HepG2 (cell line): ENCODE data around the gene GTF2B. TPM values are rescaled to one million over a fixed set of nuclear protein-coding genes. Genes with fewer than 3 reads are reported as not detected.
A peak's percentile ranks its signal among the peaks of the same experiment; 100 is the strongest.

ENCODE experiments used
- ARHGAP35 ChIP-seq: sonication (generic); formaldehyde crosslinking; IDR thresholded peaks from 2 replicates; pipeline ENCODE4 v1.9.0; 2022; ENCODE audit warnings: mild to moderate bottlenecking, inconsistent platforms, moderate library complexity, missing genetic modification reagents, borderline replicate concordance
- EEA1 ChIP-seq: sonication (generic); formaldehyde crosslinking; IDR thresholded peaks from 2 replicates; pipeline ENCODE4 v1.5.1; 2020; ENCODE audit warnings: mild to moderate bottlenecking, missing genetic modification reagents, borderline replicate concordance
- HDAC2 ChIP-seq: sonication (generic); formaldehyde crosslinking; IDR thresholded peaks from 2 replicates; pipeline ENCODE4 v1.4.0; 2020; ENCODE audit warnings: missing genetic modification reagents
- ISL2 ChIP-seq: sonication (generic); formaldehyde crosslinking; IDR thresholded peaks from 2 replicates; pipeline ENCODE4 v1.5.0; 2020; ENCODE audit warnings: missing genetic modification reagents
- MTF1 ChIP-seq: sonication (generic); formaldehyde crosslinking; IDR thresholded peaks from 2 replicates; pipeline ENCODE4 v1.5.0; 2020; ENCODE audit warnings: missing genetic modification reagents
- NCOA1 ChIP-seq: sonication (generic); formaldehyde crosslinking; IDR thresholded peaks from 2 replicates; pipeline ENCODE4 v1.9.0; 2021; ENCODE audit warnings: missing genetic modification reagents
- PTBP1 ChIP-seq: fragments of 200-400 bp; formaldehyde crosslinking; IDR thresholded peaks from 2 replicates; pipeline ENCODE4 v1.6.1; 2018; ENCODE audit warnings: low read length, low read depth; ENCODE audit not compliant: poor library complexity, severe bottlenecking
- SMYD3 ChIP-seq: sonication (generic); formaldehyde crosslinking; IDR thresholded peaks from 2 replicates; pipeline ENCODE4 v1.8.1; 2023; ENCODE audit warnings: mild to moderate bottlenecking, missing genetic modification reagents
- ZBTB42 ChIP-seq: sonication (generic); formaldehyde crosslinking; IDR thresholded peaks from 2 replicates; pipeline ENCODE4 v1.5.0; 2020; ENCODE audit warnings: mild to moderate bottlenecking, missing genetic modification reagents
- ZNF17 ChIP-seq: sonication (generic); formaldehyde crosslinking; IDR thresholded peaks from 2 replicates; pipeline ENCODE4 v1.5.0; 2020; ENCODE audit warnings: mild to moderate bottlenecking, missing genetic modification reagents
- ZNF335 ChIP-seq: sonication (generic); formaldehyde crosslinking; IDR thresholded peaks from 2 replicates; pipeline ENCODE4 v1.4.0; 2020; ENCODE audit warnings: missing genetic modification reagents
- ZNF382 ChIP-seq: sonication (generic); formaldehyde crosslinking; IDR thresholded peaks from 2 replicates; pipeline ENCODE4 v1.5.0; 2020; ENCODE audit warnings: missing genetic modification reagents, mild to moderate bottlenecking, borderline replicate concordance
- ZNF501 ChIP-seq: sonication (generic); formaldehyde crosslinking; IDR thresholded peaks from 2 replicates; pipeline ENCODE4 v1.5.1; 2020; ENCODE audit warnings: mild to moderate bottlenecking, moderate library complexity, missing genetic modification reagents
- ZNF768 ChIP-seq: sonication (generic); formaldehyde crosslinking; IDR thresholded peaks from 2 replicates; pipeline ENCODE4 v1.4.0; 2020; ENCODE audit warnings: missing genetic modification reagents
- ZNF781 ChIP-seq: sonication (generic); formaldehyde crosslinking; IDR thresholded peaks from 2 replicates; pipeline ENCODE4 v1.5.1; 2020; ENCODE audit warnings: borderline replicate concordance, mild to moderate bottlenecking, missing genetic modification reagents; ENCODE audit errors: not compliant biosample characterization
- polyA plus RNA-seq, 8 experiments: library from polyadenylated mRNA; depleted of rRNA in 3 of 8; stranded (reverse) in 7 of 8; unstranded in 1 of 8; fragments of >200 nt; fragmentation: Illumina TruSeq in 4 of 8; extraction: Trizol in 4 of 8; gene quantifications; 2 replicates each; pipeline versions ENCODE4 v1.2.1 to v1.2.3, GENCODE V29; 2011 to 2016; ENCODE audit warnings: low read depth in 4 of 8, missing spikeins in 1 of 8, mixed read lengths in 1 of 8; ENCODE audit not compliant: insufficient read depth in 1 of 8
- total RNA-seq, 5 experiments: library from RNA; depleted of rRNA; stranded (reverse); fragments of >200 nt; fragmentation: Illumina TruSeq; extraction: Trizol; gene quantifications; 2 replicates each; pipeline ENCODE4 v1.2.3, GENCODE V29; 2016; ENCODE audit warnings: low read depth in 1 of 5
- TF ChIP-seq, protein P1 (sequence below): sonication (generic); formaldehyde crosslinking; IDR thresholded peaks from 2 replicates; pipeline ENCODE4 v1.4.0; 2020; ENCODE audit warnings: missing genetic modification reagents
- TF ChIP-seq, protein P2 (sequence below): sonication (generic); formaldehyde crosslinking; IDR thresholded peaks from 2 replicates; pipeline ENCODE4 v1.5.0; 2020; ENCODE audit warnings: missing genetic modification reagents
- TF ChIP-seq, protein P3 (sequence below): IDR thresholded peaks from 2 replicates; pipeline ENCODE4 v1.6.1; 2016; ENCODE audit warnings: mild to moderate bottlenecking
- TF ChIP-seq, protein P4 (sequence below): sonication (generic); formaldehyde crosslinking; IDR thresholded peaks from 2 replicates; pipeline ENCODE4 v1.4.0; 2020; ENCODE audit warnings: missing genetic modification reagents
- TF ChIP-seq, protein P5 (sequence below): IDR thresholded peaks from 2 replicates; pipeline ENCODE4 v1.6.1; 2016
- TF ChIP-seq, protein P6 (sequence below): sonication (generic); formaldehyde crosslinking; IDR thresholded peaks from 2 replicates; pipeline ENCODE4 v1.4.0; 2020; ENCODE audit warnings: missing genetic modification reagents
- TF ChIP-seq, protein P7 (sequence below): sonication (generic); formaldehyde crosslinking; IDR thresholded peaks from 2 replicates; pipeline ENCODE4 v1.4.0; 2020; ENCODE audit warnings: missing genetic modification reagents

GTF2B gene
- total and polyA plus RNA-seq, 2 of the 13 experiments (the other 11 are each of a cell fraction or from before 2014, with no cell fraction given) = 31.5 to 43.4 TPM

DNA sequence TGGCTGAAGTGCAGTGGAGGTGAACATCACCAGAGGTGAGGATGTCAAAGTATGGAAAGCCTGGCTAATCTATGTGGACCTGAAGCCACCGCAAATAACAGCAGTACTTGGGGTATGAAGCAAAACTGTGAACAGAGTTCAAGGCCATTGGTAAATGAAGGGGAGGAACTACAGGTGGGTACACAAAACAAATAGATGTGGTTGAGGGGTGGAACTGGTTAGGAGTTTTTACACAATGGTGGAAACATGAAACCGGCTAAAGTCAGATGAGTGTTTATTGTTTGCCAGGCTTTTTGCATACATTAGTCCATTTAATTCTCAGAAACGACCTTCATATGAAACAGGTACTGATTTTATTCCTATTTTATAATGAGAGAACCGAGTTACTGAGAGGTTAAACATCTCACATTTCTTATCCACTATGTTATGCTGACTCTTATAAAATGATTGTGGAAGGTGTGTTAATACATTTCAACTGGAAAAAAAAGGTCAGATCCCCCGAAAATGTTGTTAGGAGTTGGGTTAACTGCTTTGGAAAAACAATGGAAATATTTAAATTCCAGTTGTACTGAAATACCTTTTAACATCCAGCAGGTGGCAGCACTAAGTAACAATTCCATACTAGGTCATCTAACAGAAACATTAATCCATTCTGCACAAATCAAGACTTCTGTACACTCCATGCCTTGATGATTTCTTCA, 44.3 kb upstream of the GTF2B start (continued):
- TF ChIP-seq, protein P1, sequence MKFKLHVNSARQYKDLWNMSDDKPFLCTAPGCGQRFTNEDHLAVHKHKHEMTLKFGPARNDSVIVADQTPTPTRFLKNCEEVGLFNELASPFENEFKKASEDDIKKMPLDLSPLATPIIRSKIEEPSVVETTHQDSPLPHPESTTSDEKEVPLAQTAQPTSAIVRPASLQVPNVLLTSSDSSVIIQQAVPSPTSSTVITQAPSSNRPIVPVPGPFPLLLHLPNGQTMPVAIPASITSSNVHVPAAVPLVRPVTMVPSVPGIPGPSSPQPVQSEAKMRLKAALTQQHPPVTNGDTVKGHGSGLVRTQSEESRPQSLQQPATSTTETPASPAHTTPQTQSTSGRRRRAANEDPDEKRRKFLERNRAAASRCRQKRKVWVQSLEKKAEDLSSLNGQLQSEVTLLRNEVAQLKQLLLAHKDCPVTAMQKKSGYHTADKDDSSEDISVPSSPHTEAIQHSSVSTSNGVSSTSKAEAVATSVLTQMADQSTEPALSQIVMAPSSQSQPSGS (CRISPR knock-in tag) = 0 out of 2 replicates have a peak, but pooled peaks have one; percentile 47
- TF ChIP-seq ARHGAP35 (CRISPR knock-in tag) = no peak
- no peak for TF ChIP-seq ZNF768 (CRISPR knock-in tag)
- peak; percentile 32; the same call in 1 of the 2 replicates for TF ChIP-seq SMYD3 (CRISPR knock-in tag)
- no peak for TF ChIP-seq NCOA1 (CRISPR knock-in tag)
- TF ChIP-seq ZNF335 (CRISPR knock-in tag) = no peak
- TF ChIP-seq, protein P2, sequence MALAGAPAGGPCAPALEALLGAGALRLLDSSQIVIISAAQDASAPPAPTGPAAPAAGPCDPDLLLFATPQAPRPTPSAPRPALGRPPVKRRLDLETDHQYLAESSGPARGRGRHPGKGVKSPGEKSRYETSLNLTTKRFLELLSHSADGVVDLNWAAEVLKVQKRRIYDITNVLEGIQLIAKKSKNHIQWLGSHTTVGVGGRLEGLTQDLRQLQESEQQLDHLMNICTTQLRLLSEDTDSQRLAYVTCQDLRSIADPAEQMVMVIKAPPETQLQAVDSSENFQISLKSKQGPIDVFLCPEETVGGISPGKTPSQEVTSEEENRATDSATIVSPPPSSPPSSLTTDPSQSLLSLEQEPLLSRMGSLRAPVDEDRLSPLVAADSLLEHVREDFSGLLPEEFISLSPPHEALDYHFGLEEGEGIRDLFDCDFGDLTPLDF (CRISPR knock-in tag) = no peak
- TF ChIP-seq PTBP1 = no peak
- TF ChIP-seq, protein P3, sequence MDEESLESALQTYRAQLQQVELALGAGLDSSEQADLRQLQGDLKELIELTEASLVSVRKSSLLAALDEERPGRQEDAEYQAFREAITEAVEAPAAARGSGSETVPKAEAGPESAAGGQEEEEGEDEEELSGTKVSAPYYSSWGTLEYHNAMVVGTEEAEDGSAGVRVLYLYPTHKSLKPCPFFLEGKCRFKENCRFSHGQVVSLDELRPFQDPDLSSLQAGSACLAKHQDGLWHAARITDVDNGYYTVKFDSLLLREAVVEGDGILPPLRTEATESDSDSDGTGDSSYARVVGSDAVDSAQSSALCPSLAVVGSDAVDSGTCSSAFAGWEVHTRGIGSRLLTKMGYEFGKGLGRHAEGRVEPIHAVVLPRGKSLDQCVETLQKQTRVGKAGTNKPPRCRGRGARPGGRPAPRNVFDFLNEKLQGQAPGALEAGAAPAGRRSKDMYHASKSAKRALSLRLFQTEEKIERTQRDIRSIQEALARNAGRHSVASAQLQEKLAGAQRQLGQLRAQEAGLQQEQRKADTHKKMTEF (CRISPR knock-in tag) = peak; percentile 63; the same call in 1 of the 2 replicates
- peak; percentile 59 for TF ChIP-seq HDAC2 (CRISPR knock-in tag)
- no peak for TF ChIP-seq ZNF781 (CRISPR knock-in tag)
- TF ChIP-seq, protein P4, sequence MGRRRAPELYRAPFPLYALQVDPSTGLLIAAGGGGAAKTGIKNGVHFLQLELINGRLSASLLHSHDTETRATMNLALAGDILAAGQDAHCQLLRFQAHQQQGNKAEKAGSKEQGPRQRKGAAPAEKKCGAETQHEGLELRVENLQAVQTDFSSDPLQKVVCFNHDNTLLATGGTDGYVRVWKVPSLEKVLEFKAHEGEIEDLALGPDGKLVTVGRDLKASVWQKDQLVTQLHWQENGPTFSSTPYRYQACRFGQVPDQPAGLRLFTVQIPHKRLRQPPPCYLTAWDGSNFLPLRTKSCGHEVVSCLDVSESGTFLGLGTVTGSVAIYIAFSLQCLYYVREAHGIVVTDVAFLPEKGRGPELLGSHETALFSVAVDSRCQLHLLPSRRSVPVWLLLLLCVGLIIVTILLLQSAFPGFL = no peak
- TF ChIP-seq ZNF382 = no peak
- no peak for TF ChIP-seq ZBTB42 (CRISPR knock-in tag)
- TF ChIP-seq ISL2 = peak; percentile 65; the same call in 1 of the 2 replicates
- no peak for TF ChIP-seq ZNF17 (CRISPR knock-in tag)
- TF ChIP-seq, protein P5, sequence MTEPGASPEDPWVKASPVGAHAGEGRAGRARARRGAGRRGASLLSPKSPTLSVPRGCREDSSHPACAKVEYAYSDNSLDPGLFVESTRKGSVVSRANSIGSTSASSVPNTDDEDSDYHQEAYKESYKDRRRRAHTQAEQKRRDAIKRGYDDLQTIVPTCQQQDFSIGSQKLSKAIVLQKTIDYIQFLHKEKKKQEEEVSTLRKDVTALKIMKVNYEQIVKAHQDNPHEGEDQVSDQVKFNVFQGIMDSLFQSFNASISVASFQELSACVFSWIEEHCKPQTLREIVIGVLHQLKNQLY = no peak
- TF ChIP-seq, protein P6, sequence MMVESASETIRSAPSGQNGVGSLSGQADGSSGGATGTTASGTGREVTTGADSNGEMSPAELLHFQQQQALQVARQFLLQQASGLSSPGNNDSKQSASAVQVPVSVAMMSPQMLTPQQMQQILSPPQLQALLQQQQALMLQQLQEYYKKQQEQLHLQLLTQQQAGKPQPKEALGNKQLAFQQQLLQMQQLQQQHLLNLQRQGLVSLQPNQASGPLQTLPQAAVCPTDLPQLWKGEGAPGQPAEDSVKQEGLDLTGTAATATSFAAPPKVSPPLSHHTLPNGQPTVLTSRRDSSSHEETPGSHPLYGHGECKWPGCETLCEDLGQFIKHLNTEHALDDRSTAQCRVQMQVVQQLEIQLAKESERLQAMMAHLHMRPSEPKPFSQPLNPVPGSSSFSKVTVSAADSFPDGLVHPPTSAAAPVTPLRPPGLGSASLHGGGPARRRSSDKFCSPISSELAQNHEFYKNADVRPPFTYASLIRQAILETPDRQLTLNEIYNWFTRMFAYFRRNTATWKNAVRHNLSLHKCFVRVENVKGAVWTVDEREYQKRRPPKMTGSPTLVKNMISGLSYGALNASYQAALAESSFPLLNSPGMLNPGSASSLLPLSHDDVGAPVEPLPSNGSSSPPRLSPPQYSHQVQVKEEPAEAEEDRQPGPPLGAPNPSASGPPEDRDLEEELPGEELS (CRISPR knock-in tag) = peak; percentile 81
- TF ChIP-seq ZNF501 = no peak
- TF ChIP-seq EEA1 (CRISPR knock-in tag) = no peak
- TF ChIP-seq, protein P7, sequence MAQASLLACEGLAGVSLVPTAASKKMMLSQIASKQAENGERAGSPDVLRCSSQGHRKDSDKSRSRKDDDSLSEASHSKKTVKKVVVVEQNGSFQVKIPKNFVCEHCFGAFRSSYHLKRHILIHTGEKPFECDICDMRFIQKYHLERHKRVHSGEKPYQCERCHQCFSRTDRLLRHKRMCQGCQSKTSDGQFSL = no peak
- TF ChIP-seq MTF1 (CRISPR knock-in tag) = no peak
